Hepatocyte (in vitro differentiated cells): ENCODE measurements around the gene TMEM222. TPM values are rescaled to one million over a fixed set of nuclear protein-coding genes. Genes with fewer than 3 reads are reported as not detected.

Experiments used
- DNase-seq: peaks from one replicate; pipeline ENCODE4 v3.0.0-alpha.2; 2016; ENCODE audit warnings: low spot score
- H2AFZ ChIP-seq: fragments of 200-600 bp; sonication (generic); 2 replicates; pipeline ENCODE4 v1.6.0; 2016; ENCODE audit warnings: antibody characterized with exemption, mild to moderate bottlenecking
- H3K27ac ChIP-seq: fragments of 200-600 bp; sonication (generic); 2 replicates; pipeline ENCODE4 v1.5.1; 2016; ENCODE audit warnings: mild to moderate bottlenecking
- H3K27me3 ChIP-seq: fragments of 200-600 bp; sonication (generic); 2 replicates; pipeline ENCODE4 v1.6.1; 2016
- H3K36me3 ChIP-seq: fragments of 200-600 bp; sonication (generic); replicated peaks from 2 replicates; pipeline ENCODE4 v1.5.1; 2016; ENCODE audit warnings: low read depth; ENCODE audit not compliant: insufficient read depth
- H3K4me1 ChIP-seq: fragments of 200-600 bp; sonication (generic); 2 replicates; pipeline ENCODE4 v1.5.1; 2016; ENCODE audit warnings: mild to moderate bottlenecking, moderate library complexity; ENCODE audit not compliant: insufficient read depth
- H3K4me2 ChIP-seq: fragments of 200-600 bp; sonication (generic); 2 replicates; pipeline ENCODE4 v1.6.0; 2016
- H3K4me3 ChIP-seq: fragments of 200-600 bp; sonication (generic); 2 replicates; pipeline ENCODE4 v1.5.1; 2016; ENCODE audit warnings: mild to moderate bottlenecking
- H3K79me2 ChIP-seq: fragments of 200-600 bp; sonication (generic); 2 replicates; pipeline ENCODE4 v1.6.0; 2017; ENCODE audit warnings: mild to moderate bottlenecking
- H3K9me2 ChIP-seq: fragments of 200-600 bp; sonication (generic); replicated peaks from 2 replicates; pipeline ENCODE4 v1.6.0; 2017; ENCODE audit warnings: mild to moderate bottlenecking; ENCODE audit not compliant: insufficient read depth
- H3K9me3 ChIP-seq: fragments of 200-600 bp; sonication (generic); 2 replicates; pipeline ENCODE4 v1.5.1; 2016; ENCODE audit warnings: low read depth, mild to moderate bottlenecking
- H4K20me1 ChIP-seq: fragments of 200-600 bp; sonication (generic); 2 replicates; pipeline ENCODE4 v1.6.0; 2016; ENCODE audit warnings: mild to moderate bottlenecking; ENCODE audit not compliant: insufficient read depth, poor library complexity, severe bottlenecking
- CTCF ChIP-seq: fragments of 200-600 bp; sonication (generic); IDR thresholded peaks from 2 replicates; pipeline ENCODE4 v1.5.1; 2016; ENCODE audit warnings: antibody characterized with exemption, mild to moderate bottlenecking; ENCODE audit not compliant: poor library complexity
- EZH2 ChIP-seq: fragments of 200-600 bp; sonication (generic); IDR thresholded peaks from 2 replicates; pipeline ENCODE4 v1.6.1; 2016; ENCODE audit warnings: antibody characterized with exemption, mild to moderate bottlenecking, borderline replicate concordance
- EZH2phosphoT487 ChIP-seq: fragments of 200-600 bp; sonication (generic); IDR thresholded peaks from one replicate; pipeline ENCODE4 v1.6.1; 2018; ENCODE audit warnings: antibody characterized with exemption, mild to moderate bottlenecking, low read depth, moderate library complexity; ENCODE audit not compliant: unreplicated experiment, severe bottlenecking
- WGBS: methylation state at CpG from one replicate; pipeline ENCODE4 v1.1.6; 2016; ENCODE audit warnings: low lambda C conversion rate; ENCODE audit errors: missing lambda C conversion rate; 5-methylcytosine and 5-hydroxymethylcytosine counted together
- polyA plus RNA-seq: library from polyadenylated mRNA; unstranded; fragments of >200 nt; fragmentation: Nextera tagmentation; extraction: Ambion mirVana; gene quantifications from 2 replicates; pipeline ENCODE4 v1.2.1, GENCODE V29; 2016
- total RNA-seq: library from RNA; depleted of rRNA; stranded (reverse); fragments of >200 nt; gene quantifications from 2 replicates; pipeline ENCODE4 v1.2.3, GENCODE V29; 2014

TMEM222 gene
- total and polyA plus RNA-seq, 2 experiments from 2014 or later, result 29.7 to 55.3 TPM

DNA sequence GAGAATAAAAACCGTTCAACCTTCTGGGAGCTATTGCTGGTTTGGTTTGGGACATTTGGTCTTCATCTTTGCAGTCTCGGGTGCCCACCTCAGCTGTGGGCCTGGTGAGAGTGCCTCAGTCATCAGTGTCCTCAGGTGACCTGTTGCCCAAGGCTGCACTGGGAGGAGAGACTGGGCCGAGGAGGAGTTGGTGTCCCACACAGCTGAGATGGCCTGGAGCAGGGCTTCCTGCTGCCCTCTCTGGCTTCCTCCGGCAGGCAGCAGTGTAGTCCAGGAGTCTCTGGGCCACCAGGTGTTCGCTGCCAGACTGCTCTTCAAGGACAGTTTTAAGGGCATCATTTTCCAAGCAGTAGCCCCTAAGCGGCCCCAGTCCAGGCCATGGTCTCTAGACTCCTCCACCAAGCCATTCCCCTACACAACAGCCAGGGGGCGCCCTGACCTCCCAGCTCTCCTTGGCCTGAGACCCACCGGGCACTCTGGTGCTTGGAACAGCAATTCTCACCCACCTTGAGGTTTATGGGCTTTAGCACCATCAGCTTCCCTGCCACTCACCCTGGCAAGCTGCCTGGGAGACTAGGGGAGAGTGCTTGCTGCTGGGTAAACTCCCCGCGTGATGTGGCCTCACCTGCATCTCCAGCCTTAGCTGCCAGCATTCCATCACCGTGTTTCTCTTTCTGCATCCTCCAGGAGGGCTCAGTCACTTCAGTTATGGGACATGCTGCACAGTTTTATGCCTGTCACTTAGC lies 10.7 kb downstream of the TMEM222 start:
- no peaks in the 10 kb centered on the region for H3K36me3 ChIP-seq

GRCh38 chr1:27333717-27334279 lies 11.8 kb downstream of the TMEM222 start:
- H3K9me3 ChIP-seq, result no peaks in the 10 kb centered on the region
- peaks cover 3% of the 10 kb centered on the region for H4K20me1 ChIP-seq
- DNase-seq, result no peak
- H3K4me1 ChIP-seq, result no peaks in the 10 kb centered on the region
- H3K36me3 ChIP-seq, result no peaks in the 10 kb centered on the region
- H3K9me2 ChIP-seq, result no peaks in the 10 kb centered on the region
- peaks cover 17% of the 10 kb centered on the region for H3K79me2 ChIP-seq
- no peak for TF ChIP-seq CTCF
- TF ChIP-seq EZH2, result no peak
- no peak for TF ChIP-seq EZH2phosphoT487
- no peak overlapping the region for H3K4me3 ChIP-seq
- no peak overlapping the region for H3K27ac ChIP-seq
- no peak overlapping the region for H3K4me2 ChIP-seq
- no peak overlapping the region for H2AFZ ChIP-seq
- no peaks in the 10 kb centered on the region for H3K27me3 ChIP-seq
- WGBS, result 94% methylated on average over 17 of the region's 17 CpGs

More for the DNA sequence above, 10.7 kb downstream of the TMEM222 start:
- Histone ChIP-seq H3K4me2 (no peak overlapping the region), H4K20me1 (peaks cover 12% of the 10 kb centered on the region), H3K79me2 (peaks cover 28% of the 10 kb centered on the region), H3K4me3 (no peak overlapping the region), H3K9me3 (no peaks in the 10 kb centered on the region), H3K9me2 (no peaks in the 10 kb centered on the region), H3K4me1 (no peaks in the 10 kb centered on the region), H3K27me3 (no peaks in the 10 kb centered on the region), H3K27ac (no peak overlapping the region), H2AFZ (no peak overlapping the region)
- WGBS, result 72% methylated on average over 11 of the region's 11 CpGs
- peak; percentile 63 for DNase-seq
- peak; percentile 67 for TF ChIP-seq CTCF
- TF ChIP-seq EZH2, result no peak

DNA sequence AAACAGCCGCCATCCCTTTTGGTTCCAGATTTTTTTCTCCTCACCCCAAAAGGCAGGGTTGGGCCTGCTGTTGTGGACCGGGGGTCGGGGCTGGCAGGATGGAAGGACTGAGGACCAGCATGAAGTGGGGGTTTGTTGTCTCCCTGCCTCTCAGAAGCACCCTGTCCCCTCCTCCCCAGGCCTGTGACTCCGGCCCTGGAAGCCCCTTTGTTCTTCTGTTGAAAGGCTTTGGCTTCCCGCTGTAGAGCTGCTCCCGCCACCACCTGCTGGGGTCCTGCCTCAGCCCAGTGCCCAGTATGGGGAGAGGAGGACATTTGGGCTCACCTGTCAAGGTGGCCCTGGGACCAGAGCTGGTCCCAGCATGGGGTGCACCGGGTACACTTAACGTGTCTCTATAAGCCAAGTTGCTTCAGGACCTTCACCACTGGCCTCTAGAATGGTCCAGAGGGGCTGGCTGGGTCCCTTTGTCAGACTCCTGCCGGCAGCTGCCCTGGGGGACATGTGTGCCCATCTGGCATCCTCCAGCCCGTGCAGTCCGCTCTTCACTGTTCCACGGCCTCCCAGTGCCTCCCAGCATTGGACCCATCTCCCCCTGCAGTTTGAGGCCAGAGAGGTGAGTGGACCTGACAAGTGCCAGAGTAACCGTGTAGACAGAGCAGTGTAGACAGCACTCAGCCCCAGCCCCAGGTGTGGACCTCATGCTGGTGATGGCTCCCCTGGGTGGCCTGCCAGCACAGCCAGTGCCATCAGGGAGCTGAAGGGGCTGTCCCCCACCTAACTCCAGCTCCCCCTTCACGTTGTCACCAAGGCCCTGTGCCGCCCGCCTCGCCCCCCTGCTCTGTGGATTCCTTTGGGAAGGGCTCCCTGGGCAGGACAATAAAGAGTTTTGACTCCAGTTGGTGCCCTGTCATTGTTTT lies 13.8 kb downstream of the TMEM222 start:
- H3K9me3 ChIP-seq, result no peaks in the 10 kb centered on the region
- H3K4me1 ChIP-seq, result no peaks in the 10 kb centered on the region
- no peaks in the 10 kb centered on the region for H3K36me3 ChIP-seq
- no peaks in the 10 kb centered on the region for H3K79me2 ChIP-seq
- no peak overlapping the region for H3K4me2 ChIP-seq
- DNase-seq, result no peak
- WGBS, result 92% methylated on average over 17 of the region's 17 CpGs
- no peak overlapping the region for H2AFZ ChIP-seq
- TF ChIP-seq EZH2 (no peak), CTCF (no peak), EZH2phosphoT487 (no peak)
- H3K4me3 ChIP-seq, result no peak overlapping the region
- H4K20me1 ChIP-seq, result no peaks in the 10 kb centered on the region
- H3K27me3 ChIP-seq, result no peaks in the 10 kb centered on the region
- no peak overlapping the region for H3K27ac ChIP-seq
- H3K9me2 ChIP-seq, result no peaks in the 10 kb centered on the region
